Activated T-helper 9 cell treated with anti-CD3 and anti-CD28 coated beads, Interleukin-2, amount 50 U/mL, for 16 hours (primary cell): ENCODE results near the gene LDAF1.
"Not testable (repeated sequence)": the region's sequence is repeated elsewhere in the genome, so short reads cannot be mapped to it uniquely, and the experiment has no call there.

Experiments used
- DNase-seq: peaks from one replicate; pipeline ENCODE4 v3.0.0-alpha.2; 2020; ENCODE audit warnings: low read depth

Gene LDAF1

DNA sequence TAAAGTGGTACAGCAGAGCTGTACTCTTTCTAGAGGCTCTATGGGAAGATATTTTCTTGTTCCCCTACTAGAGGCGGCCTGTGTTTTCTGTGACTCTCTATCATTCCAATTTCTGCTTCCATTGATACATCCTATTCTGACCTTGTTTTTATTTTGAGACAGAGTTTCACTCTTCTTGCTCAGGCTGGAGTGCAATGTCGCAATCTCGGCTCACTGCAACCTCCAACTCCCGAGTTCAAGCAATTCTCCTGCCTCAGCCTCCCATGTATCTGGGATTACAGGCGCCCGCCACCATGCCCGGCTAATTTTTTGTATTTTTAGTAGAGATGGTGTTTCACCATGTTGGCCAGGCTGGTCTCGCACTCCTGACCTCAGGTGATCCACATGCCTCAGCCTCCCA is 36.9 kb downstream of the LDAF1 start:
- not testable (repeated sequence) for DNase-seq

DNA sequence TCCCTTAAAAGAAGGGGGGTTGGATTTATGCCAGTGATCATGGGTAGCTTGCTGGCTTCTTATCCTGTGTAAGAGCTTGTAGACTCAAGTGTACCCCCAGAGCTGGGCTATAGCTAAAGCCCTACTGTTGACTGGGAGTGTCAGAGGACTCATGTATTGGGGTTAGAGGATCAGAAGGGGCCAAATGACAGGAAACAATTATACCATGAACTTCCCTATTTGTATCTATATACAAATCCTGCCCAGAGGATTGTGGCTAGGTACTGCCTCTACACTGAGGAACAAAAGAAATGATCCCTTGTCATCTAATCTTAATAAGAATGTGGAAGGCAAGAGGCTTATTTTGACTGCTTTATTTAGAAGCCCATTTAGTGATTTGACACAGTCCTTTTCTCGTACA is 38.6 kb downstream of the LDAF1 start:
- DNase-seq = no peak

DNA sequence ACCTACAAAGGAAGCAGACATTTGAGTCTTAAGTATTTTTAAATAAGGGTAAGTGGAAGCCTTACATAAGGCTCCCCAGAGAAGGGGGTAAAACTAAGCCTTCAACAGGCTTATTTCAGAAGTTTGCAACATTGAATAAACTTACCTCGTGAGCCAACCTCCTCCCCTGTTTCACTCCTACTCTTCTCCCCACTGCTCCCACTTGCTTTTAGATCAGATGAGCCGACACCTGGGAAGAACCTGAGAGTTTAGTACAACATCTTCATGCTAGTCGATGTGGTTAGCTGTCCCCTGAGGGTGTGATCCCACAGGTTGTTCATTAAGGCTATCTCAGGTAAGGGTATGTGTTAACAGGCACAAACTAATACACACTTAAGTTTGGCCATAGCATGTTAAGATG is 39.1 kb downstream of the LDAF1 start:
- DNase-seq = no peak

DNA sequence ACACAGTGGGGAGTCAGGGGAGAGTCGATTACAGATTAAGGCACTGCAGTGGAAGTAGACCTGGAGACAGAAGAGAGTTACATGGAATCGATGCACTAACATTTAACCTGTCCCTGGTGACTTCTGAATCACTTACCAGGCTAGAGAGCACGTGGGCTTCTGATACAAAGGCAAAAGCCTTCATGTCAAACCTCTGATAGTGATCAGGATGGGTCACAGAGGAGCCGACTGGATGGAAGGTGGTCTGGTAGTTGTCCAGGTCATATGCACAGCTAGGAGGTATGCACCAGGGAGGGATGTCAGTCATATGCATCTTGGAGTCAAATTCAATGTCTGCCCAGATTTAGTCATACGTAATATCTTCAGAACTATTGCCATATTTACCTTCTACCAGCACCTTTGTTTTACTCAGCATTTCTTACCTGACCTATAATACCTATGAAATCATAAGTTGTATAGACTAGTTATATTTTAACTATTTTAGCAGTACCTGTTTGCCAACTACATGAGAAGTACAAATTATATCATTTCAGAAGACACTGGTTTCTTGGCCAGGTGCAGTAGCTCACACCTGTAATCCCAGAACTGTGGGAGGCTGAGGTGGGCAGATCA is 41.2 kb downstream of the LDAF1 start:
- no peak for DNase-seq

DNA sequence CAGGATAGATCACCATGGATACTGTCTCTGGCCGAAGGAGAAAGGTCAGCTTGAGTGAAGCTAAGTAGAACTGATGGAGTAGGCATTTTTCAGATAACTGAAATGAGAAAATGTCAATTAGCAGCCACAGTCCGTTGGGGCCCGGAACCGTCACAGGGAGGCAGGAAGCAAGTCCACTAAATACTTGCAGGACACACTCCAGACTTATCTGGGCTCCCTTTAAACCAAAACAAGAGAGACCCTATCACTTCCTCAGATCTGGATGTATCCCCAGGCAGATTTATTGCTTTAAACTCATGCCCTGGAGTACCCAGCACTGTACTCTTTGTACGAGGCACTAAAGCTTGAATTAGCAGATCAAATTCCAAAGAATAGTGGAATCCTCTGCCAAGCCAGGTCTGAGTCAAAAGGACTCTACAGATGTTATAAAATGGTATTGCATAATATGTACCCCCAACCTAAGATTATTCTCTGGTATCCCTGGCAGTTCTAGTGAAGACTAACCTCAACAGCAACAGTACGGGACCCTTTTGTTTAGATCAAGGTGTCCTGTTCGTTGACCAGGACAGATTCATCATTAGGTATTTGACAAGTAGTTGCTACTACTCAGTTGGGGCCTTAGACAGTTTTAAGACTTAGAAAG is 44.8 kb downstream of the LDAF1 start:
- DNase-seq = no peak

DNA sequence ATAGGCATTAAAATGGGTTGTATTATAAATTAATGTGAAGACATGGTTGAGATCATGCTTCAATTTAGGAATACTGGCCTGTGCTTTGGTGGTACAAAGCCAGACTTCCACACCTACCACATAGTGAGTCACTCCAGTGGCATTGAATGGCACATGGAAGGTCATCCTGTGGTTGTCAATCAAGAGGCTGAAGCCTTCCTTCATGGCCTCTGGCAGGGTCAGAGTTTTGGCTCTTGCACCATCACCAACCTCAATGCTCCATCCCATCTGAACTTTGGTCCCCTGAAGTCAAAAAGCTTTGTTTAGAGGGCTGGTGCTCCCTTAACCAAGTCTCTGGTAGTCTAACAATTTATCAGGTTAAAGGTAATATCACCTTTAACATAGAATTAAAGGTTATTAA is 46.8 kb downstream of the LDAF1 start:
- no peak for DNase-seq

DNA sequence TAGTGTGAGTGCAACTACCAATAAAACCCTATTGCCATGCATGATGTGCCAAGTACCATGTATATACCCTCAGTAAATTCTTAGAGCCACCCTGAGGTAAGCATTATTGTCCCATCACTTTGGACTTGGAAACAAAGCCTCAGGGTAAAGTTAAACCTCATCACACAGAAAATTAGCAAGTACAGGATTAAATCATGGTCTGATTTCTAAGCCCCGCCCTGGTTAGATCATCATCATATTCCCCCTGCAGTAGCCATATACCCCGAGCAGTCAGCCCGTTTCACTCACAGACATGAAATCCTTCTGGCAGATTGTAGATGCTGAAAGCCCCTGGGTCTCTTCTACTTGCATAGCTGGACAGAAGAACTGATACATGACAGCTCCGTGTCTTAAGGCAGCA is 48.1 kb downstream of the LDAF1 start:
- DNase-seq = no peak

DNA sequence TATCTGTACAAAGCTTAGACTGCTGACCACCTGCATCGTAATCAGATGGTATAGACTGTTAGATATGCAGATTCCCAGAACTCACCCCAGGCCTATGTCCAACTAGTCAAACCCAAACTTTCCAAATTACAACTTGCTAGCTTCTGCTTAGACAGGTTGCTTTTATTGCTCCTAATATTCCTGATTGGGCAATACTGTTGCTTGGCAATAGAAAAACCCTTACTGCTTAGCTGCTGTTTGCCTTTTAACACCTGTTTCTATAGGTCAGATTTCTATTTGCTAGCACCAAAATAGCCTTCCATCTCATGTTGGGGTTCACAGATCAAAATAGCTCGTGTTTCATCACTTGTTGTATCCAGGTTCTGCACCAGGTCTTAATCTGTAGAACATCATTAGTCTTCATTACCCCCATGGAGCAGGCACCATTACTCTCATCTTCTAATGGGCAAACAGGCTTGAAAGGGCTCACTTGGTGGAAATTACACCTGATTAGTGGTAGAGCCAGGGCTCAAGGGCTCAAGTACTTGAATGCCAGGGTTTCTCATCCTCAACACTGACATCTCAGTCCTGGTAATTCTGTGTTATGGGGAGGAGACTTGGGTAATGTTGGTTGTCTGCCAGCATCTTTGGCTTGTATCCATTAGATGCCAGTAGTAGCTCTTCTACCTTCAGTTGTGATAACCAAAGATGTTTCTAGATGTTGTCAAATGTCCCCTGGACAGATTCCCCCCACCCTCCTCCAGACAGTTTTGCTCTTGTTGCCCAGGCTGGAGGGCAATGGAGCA is 50.2 kb downstream of the LDAF1 start:
- no peak for DNase-seq

DNA sequence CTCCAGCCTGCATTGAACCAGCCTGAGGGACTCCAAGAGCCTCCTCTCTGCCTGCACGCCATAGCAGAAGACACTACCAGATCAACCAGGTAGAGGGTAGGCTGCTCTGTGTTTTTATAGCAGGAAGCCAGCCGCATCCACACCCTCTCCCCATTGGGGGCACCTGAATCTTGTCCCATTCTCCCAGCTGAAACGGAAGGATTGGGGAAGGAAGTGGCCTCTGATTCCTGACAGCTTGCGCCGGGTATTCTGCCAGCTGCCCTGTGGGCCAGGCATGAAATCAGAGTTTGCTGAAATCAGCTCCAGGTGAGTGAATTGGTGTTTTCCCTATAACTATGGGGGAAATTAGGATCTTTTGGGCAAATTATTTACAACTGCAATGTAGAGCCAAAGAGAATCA is 53.0 kb downstream of the LDAF1 start, which contains the start of gene ZP2:
Gene ZP2 (minus strand): TSS at position 89 of the 400 bp plus-strand sequence. CDS start 27 bp downstream, at position 62.
- no peak for DNase-seq

DNA sequence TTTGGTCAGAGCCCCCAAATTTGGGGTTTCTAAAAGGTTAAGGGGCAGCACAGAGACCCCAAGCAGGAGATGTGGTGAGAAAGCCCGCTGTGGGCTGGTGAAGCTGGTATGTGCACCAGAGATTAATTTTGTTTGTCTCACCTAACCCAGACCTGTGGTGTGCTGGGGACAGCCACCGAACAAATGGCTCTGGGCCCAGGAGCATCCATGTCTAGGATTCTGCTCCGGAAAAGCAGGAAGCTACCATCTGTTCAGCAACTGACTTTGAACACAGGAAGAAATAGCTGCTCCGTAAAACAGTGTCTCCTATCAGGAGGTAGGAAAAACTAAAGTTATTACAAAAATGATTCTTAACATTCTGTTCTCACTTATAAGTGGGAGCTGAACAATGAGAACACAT is 55.6 kb downstream of the LDAF1 start:
- no peak for DNase-seq

DNA sequence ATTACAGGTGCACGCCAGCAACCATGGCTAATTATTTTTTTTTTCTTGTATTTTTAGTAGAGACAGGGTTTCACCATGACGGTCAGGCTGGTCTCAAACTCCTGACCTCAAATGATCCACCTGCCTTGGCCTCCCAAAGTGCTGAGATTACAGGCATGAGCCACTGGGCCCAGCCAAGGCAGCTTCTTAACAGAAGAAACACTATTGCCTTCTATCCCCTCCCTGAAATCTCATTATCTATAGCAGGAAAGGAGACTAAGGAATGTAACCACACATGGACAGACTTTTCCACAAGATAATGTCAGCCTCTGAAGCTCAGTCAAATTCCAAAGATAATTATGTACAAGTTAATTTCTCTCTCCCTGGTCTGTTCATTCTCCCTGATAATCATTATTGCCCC is 58.6 kb downstream of the LDAF1 start:
- no peak for DNase-seq

DNA sequence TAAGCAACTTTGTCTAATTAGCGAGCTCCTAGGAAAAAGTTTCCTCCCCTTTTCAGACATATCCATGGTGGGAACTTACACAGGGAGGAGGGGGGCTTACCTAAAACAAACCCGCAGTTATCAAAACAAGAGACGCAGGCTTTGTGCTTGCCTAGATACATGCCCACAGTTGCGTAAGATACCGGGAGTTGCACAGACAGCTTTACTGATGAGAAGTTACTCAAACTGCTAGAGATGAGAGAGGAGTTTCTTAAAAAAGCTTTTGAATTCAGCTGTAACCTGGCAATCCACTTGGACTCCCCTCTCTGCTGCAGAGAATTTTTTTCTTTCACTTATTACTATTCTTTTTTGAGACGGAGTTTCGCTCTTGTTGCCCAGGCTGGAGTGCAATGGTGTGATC is 59.7 kb downstream of the LDAF1 start:
- no peak for DNase-seq

DNA sequence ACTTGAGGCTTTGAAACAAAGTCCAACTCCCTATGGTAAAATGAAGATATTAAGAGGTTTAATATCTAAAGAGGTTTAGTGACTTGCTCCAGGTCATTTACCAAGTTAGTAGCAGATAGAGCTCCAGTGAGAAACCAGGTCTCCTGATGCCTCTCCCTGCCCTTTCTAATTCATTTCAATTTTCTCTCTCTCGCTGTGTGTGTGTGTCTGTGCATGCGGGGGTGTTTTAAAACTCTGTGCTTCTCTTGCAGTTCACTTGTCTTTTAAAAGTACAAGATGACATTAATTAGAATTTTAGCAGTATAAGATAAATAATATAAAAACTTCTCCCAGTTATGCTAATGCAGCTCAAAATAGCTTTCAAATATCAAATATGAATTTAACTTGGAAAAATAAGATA is 61.1 kb downstream of the LDAF1 start:
- DNase-seq = no peak

DNA sequence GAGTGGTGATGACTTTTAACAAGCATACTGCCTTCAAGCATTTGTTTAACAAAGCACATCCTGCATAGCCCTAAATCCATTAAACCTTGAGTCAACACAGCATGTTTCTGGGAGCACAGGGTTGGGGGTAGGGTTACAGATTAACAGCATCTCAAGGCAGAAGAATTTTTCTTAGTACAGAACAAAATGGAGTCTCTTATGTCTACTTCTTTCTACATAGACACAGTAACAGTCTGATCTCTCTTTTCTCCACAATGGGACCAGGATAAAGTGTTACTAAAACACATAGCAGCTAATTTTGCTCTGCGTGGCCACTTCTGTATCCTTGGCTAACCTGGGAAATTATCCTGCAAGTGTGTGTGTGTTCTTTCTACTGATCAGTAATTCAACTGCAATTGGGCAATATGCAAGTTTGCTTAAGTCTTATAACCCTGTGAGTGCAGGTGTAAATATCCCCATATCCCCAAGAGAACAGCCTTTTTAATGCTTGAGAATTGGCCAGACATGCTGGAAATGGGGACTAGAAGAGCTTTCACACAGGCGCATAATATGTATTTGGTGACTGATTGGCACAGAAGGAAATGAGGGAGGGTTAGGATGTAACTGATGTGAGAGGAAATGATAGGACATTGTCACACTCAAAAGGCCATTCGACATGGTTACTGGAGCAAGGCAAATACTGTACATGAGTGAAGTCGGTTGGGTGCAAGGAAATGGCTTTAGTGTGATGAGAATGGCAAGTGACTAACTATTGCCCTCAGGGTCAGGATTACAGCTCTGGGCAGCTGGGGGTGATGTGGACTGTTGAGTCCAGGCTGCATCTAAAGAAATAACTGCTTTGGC is 64.2 kb downstream of the LDAF1 start:
- no peak for DNase-seq

DNA sequence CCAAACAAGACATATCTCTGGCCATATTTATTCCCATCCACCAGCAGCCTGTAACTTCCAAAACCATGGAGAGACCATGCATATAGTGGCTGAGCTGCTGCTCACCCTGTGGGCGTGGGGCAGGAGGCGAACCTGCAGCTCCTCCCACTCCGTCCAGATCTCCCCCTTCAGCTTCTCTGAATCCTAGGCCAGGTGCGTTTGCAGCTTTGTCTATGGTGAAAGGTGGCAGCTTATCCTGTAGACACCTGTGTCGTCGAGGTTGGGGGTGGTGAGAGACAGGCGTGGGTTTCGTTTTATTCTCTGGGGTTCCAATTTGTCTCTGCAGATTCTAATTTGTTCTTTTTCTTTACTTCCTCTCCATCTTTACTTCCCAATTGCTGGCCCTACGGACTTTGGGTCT is 65.3 kb downstream of the LDAF1 start:
- DNase-seq = no peak

DNA sequence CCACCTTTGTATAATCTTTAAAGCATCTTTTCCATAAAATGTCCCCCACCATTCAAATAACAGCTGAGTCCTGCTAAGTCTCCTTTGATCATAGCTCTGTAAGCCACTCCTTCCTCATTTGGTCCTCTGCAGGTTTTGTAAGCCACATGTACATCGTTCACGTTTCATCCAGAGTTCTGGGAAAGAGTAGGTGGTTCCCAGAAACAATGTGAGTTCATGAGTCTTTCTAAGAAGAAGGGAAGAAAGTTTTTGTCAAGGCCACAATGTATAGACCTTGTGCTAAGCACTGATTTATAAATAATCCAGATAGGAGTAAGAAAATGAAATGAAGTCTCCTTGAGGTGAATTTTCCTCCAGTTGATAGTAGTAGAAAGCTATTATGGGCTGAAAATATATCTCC is 66.3 kb downstream of the LDAF1 start:
- no peak for DNase-seq

DNA sequence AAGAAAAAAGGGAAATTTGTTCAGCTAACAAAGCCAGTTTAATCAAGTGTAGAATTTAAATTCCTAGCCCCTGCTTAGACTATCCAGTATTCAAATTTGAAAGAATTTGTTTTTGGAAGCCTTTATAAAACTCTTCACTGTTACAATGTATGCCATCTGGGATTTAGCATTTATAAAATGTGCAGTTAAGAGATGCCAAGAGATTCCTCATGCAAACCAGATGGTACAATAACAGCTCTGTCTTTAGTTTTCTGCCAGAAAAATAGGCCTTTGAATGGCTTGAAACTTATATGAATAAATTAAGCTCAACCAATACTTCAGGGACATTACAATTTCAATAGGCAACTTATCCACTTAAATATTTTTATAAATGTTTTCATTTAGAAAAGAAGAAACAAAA is 68.3 kb downstream of the LDAF1 start:
- DNase-seq = no peak

DNA sequence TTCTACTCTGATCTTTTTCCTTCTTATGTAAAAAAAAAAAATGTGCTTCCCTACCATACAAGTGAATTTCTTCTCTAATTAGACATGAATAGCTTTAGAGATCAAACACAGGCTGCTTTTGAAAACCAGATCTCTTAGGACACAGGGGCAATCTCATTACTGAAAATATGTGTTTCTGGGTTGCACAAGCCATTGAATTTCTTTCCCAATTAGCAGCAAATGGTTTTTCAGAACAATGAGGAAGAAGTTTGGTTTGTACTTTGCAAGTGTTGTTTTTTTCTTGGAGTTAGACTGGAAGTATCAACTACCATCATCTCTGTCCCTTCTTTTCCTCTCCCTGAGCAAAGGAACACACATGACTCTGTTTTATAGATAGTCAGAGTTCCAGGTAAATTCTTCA is 69.4 kb downstream of the LDAF1 start:
- no peak for DNase-seq

DNA sequence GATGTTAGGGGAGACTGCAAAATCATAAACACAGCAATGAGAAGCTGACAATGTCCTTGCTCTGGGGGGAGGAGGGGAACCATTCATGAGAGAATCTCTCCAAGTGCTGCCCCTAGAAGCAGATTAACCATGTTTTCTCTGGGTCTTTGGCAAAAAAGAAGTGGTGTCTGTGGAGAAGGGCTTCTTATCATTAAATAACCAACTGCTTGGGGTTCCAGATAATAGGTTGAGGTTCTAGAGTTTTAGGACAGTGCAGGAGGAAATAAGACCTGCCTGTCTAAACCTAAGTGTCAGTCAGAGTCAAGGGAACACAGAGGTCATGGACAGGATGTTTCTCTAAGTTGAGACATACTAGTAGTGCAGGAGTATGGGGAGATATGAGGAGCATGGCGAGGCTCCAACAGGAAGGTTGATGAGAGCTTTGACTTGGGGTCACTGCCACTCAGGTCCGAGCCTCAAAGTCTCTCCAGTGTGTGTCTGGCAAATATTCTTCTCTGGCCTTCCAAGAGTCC is 69.9 kb downstream of the LDAF1 start:
- DNase-seq = no peak
